HG02610 (cell line): ENCODE measurements around the gene SLC1A7.

Experiments used
- ATAC-seq: cut with Tn5 transposase; IDR thresholded peaks from one replicate; pipeline ENCODE4 v1.9.1; 2021; ENCODE audit warnings: mild to moderate bottlenecking, moderate library complexity; ENCODE audit not compliant: unreplicated experiment

Gene SLC1A7

GRCh38 chr1:53134961-53135734, 7.3 kb downstream of the SLC1A7 start:
- ATAC-seq = no peak

- no peak for ATAC-seq
Measured at GRCh38 chr1:53134042-53134485, 8.4 kb downstream of the SLC1A7 start.

- no peak for ATAC-seq
Measured at GRCh38 chr1:53133261-53134041, 9.0 kb downstream of the SLC1A7 start.

- no peak for ATAC-seq
Measured at GRCh38 chr1:53132176-53132575, 10.3 kb downstream of the SLC1A7 start.

GRCh38 chr1:53131590-53131938, 10.9 kb downstream of the SLC1A7 start:
- ATAC-seq = no peak

GRCh38 chr1:53130878-53131589, 11.4 kb downstream of the SLC1A7 start:
- ATAC-seq = no peak

- ATAC-seq = no peak
Measured at GRCh38 chr1:53130598-53130877, 11.9 kb downstream of the SLC1A7 start.

GRCh38 chr1:53129891-53130597, 12.4 kb downstream of the SLC1A7 start:
- no peak for ATAC-seq

- ATAC-seq = no peak
Measured at GRCh38 chr1:53128401-53128800, 14.0 kb downstream of the SLC1A7 start.

GRCh38 chr1:53127546-53127945, 14.9 kb downstream of the SLC1A7 start:
- no peak for ATAC-seq

GRCh38 chr1:53126495-53126894, 15.9 kb downstream of the SLC1A7 start:
- no peak for ATAC-seq

GRCh38 chr1:53125623-53126360, 16.6 kb downstream of the SLC1A7 start:
- ATAC-seq = no peak

GRCh38 chr1:53125122-53125521, 17.3 kb downstream of the SLC1A7 start:
- ATAC-seq = no peak

- no peak for ATAC-seq
Measured at GRCh38 chr1:53123453-53124140, 18.8 kb downstream of the SLC1A7 start.

- ATAC-seq = no peak
Measured at GRCh38 chr1:53122961-53123413, 19.5 kb downstream of the SLC1A7 start.

- no peak for ATAC-seq
Measured at GRCh38 chr1:53122201-53122885, 20.1 kb downstream of the SLC1A7 start.

GRCh38 chr1:53121319-53122172, 20.9 kb downstream of the SLC1A7 start:
- no peak for ATAC-seq

- ATAC-seq = no peak
Measured at GRCh38 chr1:53120659-53121058, 21.8 kb downstream of the SLC1A7 start.
